Esophagus muscularis mucosa (tissue), 4 donors: ENCODE measurements around the gene ADAMTS17. TPM values are rescaled to one million over a fixed set of nuclear protein-coding genes. Genes with fewer than 3 reads are reported as not detected.

Source experiments
- DNase-seq: peaks from one replicate; pipeline ENCODE4 v3.0.0-alpha.2; 2017; ENCODE audit errors: extremely low spot score
- H3K27ac ChIP-seq, 4 donors: fragments of 200-600 bp; sonication (generic); replicated peaks in 1 of 4; 1 replicate in 3 of 4; 2 replicates in 1 of 4; pipeline ENCODE4 v1.5.1; 2016 to 2019; ENCODE audit warnings: mild to moderate bottlenecking in 1 of 4
- H3K27me3 ChIP-seq, 4 donors: fragments of 200-600 bp; sonication (generic); one replicate each; pipeline versions ENCODE4 v1.5.1 to v1.6.0; 2016 to 2019
- H3K36me3 ChIP-seq, 4 donors: fragments of 200-600 bp; sonication (generic); one replicate each; pipeline ENCODE4 v1.5.1; 2016 to 2019
- H3K4me1 ChIP-seq, 4 donors: fragments of 200-600 bp; sonication (generic); one replicate each; pipeline ENCODE4 v1.5.1; 2016 to 2019
- H3K4me3 ChIP-seq, 4 donors: fragments of 200-600 bp; sonication (generic); 1 replicate in 2 of 4; 2 replicates in 2 of 4; pipeline ENCODE4 v1.5.1; 2016 to 2019; ENCODE audit warnings: mild to moderate bottlenecking in 4 of 4, moderate library complexity in 1 of 4
- H3K9me3 ChIP-seq, 4 donors: fragments of 200-600 bp; sonication (generic); 1 replicate in 3 of 4; 2 replicates in 1 of 4; pipeline ENCODE4 v1.5.1; 2016 to 2019
- CTCF ChIP-seq, 3 experiments: fragments of 200-600 bp in 2 of 3; fragments of 450-650 bp in 1 of 3; sonication (generic) in 2 of 3; IDR thresholded peaks; one replicate each; pipeline ENCODE4 v1.5.1; 2017 to 2019; ENCODE audit warnings: antibody characterized with exemption in 3 of 3, mild to moderate bottlenecking in 2 of 3, moderate library complexity in 1 of 3
- EP300 ChIP-seq: sonication (generic); formaldehyde crosslinking; IDR thresholded peaks from one replicate; pipeline ENCODE4 v1.6.1; 2017; ENCODE audit warnings: antibody characterized with exemption
- POLR2A ChIP-seq: fragments of 450-650 bp; IDR thresholded peaks from one replicate; pipeline ENCODE4 v1.6.1; 2017; ENCODE audit warnings: antibody characterized with exemption, moderate library complexity, mild to moderate bottlenecking, low read depth
- POLR2AphosphoS5 ChIP-seq, 2 donors: sonication (generic); formaldehyde crosslinking; IDR thresholded peaks; one replicate each; pipeline ENCODE4 v1.6.1; 2017; ENCODE audit warnings: antibody characterized with exemption in 2 of 2
- WGBS: methylation state at CpG from one replicate; pipeline ENCODE4 v1.1.5; 2018; 5-methylcytosine and 5-hydroxymethylcytosine counted together
- intact Hi-C: fragments of 100-400 bp; cut with DNase I; formaldehyde crosslinking; loops from one replicate; pipeline ENCODE4 v1.15.1; 2023
- total RNA-seq, 4 donors: library from RNA; depleted of rRNA; stranded (reverse); fragments of >200 nt; gene quantifications; one replicate each; pipeline versions ENCODE4 v1.1.0 to v1.2.1, GENCODE V29; 2016

The ADAMTS17 gene
- total RNA-seq, 4 donors from 2014 or later, result 5.3 to 12.0 (median 6.6) TPM

GRCh38 chr15:100029045-100029444 is 312.7 kb downstream of the ADAMTS17 start:
- WGBS, result 42% methylated on average over 3 of the region's 3 CpGs
- Histone ChIP-seq H3K27ac (peak overlapping the region in 1 of 4 donors; percentile 33), H3K9me3 (peaks cover 0 to 9% (median 7%) of the 10 kb centered on the region in 4 donors), H3K27me3 (no peaks in the 10 kb centered on the region), H3K4me3 (no peak overlapping the region), H3K36me3 (no peaks in the 10 kb centered on the region), H3K4me1 (peaks cover 7 to 31% (median 10%) of the 10 kb centered on the region in 4 donors)
- intact Hi-C loops, result no loop called here
- no peak for TF ChIP-seq CTCF (IDR thresholded peaks at IDR 0.05)
- no peak for DNase-seq

- Histone ChIP-seq H3K9me3 (peaks cover 0 to 9% (median 7%) of the 10 kb centered on the region in 4 donors), H3K36me3 (no peaks in the 10 kb centered on the region), H3K4me3 (no peak overlapping the region), H3K27ac (no peak overlapping the region), H3K27me3 (no peaks in the 10 kb centered on the region), H3K4me1 (peaks cover 7 to 36% (median 25%) of the 10 kb centered on the region in 4 donors)
- WGBS, result 78% methylated on average over 2 of the region's 2 CpGs
- intact Hi-C loops, result no loop called here
- DNase-seq, result no peak
- TF ChIP-seq POLR2A (no peak), POLR2AphosphoS5 (IDR thresholded peaks at IDR 0.05) (no peak), EP300 (no peak), CTCF (IDR thresholded peaks at IDR 0.05) (no peak)
Measured at GRCh38 chr15:100026041-100026440, 315.7 kb downstream of the ADAMTS17 start.

- Histone ChIP-seq H3K27ac (peak overlapping the region in 1 of 4 donors; percentile 4), H3K4me1 (peaks cover 0 to 19% (median 15%) of the 10 kb centered on the region in 4 donors), H3K36me3 (no peaks in the 10 kb centered on the region), H3K27me3 (no peaks in the 10 kb centered on the region), H3K4me3 (peak overlapping the region in 2 of 4 donors; percentile 15 to 16), H3K9me3 (peaks cover 0 to 6% (median 5%) of the 10 kb centered on the region in 4 donors)
- TF ChIP-seq POLR2AphosphoS5 (IDR thresholded peaks at IDR 0.05) (no peak), POLR2A (no peak), EP300 (no peak), CTCF (IDR thresholded peaks at IDR 0.05) (no peak)
- no peak for DNase-seq
- WGBS, result 43% methylated on average over 4 of the region's 4 CpGs
- intact Hi-C loops, result no loop called here
Measured at GRCh38 chr15:100022806-100023205, 319.0 kb downstream of the ADAMTS17 start.

- peak overlapping the region in 2 of 4 donors; percentile 15 to 16 for H3K4me3 ChIP-seq
- TF ChIP-seq EP300, result no peak
- no peak for TF ChIP-seq CTCF (IDR thresholded peaks at IDR 0.05)
- TF ChIP-seq POLR2AphosphoS5 (IDR thresholded peaks at IDR 0.05), result no peak
- no peak for TF ChIP-seq POLR2A
- peaks cover 0 to 19% (median 15%) of the 10 kb centered on the region in 4 donors for H3K4me1 ChIP-seq
- intact Hi-C loops, result no loop called here
- DNase-seq, result no peak
- peaks cover 0 to 2% (median under 1%) of the 10 kb centered on the region in 4 donors for H3K9me3 ChIP-seq
- peak overlapping the region in 1 of 4 donors; percentile 4 for H3K27ac ChIP-seq
- no peaks in the 10 kb centered on the region for H3K27me3 ChIP-seq
- 36% methylated on average over 5 of the region's 5 CpGs for whole genome bisulfite sequencing
- H3K36me3 ChIP-seq, result no peaks in the 10 kb centered on the region
Measured at GRCh38 chr15:100022391-100022790, 319.4 kb downstream of the ADAMTS17 start.

DNA sequence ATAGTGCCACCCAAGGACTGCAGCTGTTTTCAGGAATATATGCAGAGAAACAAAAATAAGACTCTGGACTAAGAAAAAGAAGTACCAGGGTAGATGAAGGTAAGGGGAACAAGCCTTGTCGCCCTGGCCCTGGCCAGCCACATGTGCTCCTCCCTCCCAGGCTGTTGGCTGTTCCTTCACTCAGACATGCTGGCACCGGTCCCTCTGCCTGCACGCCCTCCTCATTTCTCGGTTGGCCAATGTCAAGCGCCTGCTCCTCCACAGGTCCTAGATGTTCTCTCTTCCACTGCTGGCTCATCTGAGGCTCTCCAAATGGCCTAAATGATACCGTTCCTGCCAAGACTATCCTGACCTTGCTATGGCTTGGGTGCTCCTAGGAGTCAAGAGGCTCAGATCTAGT is 320.1 kb downstream of the ADAMTS17 start:
- 87% methylated on average over 5 of the region's 6 CpGs for WGBS
- DNase-seq, result no peak
- H3K27me3 ChIP-seq, result no peaks in the 10 kb centered on the region
- H3K36me3 ChIP-seq, result no peaks in the 10 kb centered on the region
- H3K9me3 ChIP-seq, result no peaks in the 10 kb centered on the region
- peaks cover 0 to 24% (median 17%) of the 10 kb centered on the region in 4 donors for H3K4me1 ChIP-seq
- no peak overlapping the region for H3K27ac ChIP-seq
- intact Hi-C loops, result no loop called here
- no peak overlapping the region for H3K4me3 ChIP-seq
- TF ChIP-seq CTCF (IDR thresholded peaks at IDR 0.05), result no peak
- no peak for TF ChIP-seq POLR2A
- TF ChIP-seq POLR2AphosphoS5 (IDR thresholded peaks at IDR 0.05), result no peak
- TF ChIP-seq EP300, result no peak
